Stimulated activated CD8-positive, alpha-beta memory T cell treated with anti-CD3 and anti-CD28 coated beads, Interleukin-4, amount 100 ng/mL, for 1 hour (primary cell): ENCODE data around the gene PDCD1.
A peak's percentile ranks its signal among the peaks of the same experiment; 100 is the strongest.
"Not testable (repeated sequence)": the region's sequence is repeated elsewhere in the genome, so short reads cannot be mapped to it uniquely, and the experiment has no call there.

Source experiments
- DNase-seq, 2 donors: peaks; one replicate each; pipeline ENCODE4 v3.0.0-alpha.2; 2020; ENCODE audit warnings: low read depth in 2 of 2, low spot score in 1 of 2

The PDCD1 gene

DNA sequence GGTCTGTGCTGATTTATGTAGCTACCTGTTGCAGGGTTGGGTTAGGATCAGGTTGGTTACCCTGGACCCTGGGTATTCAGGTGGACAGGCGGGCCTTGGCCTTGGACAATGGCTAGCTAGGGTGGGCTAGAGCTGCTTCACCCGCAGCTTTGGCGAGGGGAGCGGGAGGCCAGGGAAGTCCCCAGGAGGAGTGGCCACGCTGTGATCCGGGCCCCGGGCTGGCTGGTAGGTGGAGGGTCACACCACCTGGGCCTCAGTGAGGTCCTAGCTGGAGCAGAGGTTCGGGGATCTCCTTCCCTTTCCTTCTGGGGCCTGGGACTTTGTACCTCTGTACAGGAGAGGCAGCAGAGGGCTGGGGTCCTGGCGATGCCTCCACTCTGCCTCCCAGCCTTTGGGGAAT, 20.6 kb upstream of the PDCD1 start:
- DNase-seq: no peak

DNA sequence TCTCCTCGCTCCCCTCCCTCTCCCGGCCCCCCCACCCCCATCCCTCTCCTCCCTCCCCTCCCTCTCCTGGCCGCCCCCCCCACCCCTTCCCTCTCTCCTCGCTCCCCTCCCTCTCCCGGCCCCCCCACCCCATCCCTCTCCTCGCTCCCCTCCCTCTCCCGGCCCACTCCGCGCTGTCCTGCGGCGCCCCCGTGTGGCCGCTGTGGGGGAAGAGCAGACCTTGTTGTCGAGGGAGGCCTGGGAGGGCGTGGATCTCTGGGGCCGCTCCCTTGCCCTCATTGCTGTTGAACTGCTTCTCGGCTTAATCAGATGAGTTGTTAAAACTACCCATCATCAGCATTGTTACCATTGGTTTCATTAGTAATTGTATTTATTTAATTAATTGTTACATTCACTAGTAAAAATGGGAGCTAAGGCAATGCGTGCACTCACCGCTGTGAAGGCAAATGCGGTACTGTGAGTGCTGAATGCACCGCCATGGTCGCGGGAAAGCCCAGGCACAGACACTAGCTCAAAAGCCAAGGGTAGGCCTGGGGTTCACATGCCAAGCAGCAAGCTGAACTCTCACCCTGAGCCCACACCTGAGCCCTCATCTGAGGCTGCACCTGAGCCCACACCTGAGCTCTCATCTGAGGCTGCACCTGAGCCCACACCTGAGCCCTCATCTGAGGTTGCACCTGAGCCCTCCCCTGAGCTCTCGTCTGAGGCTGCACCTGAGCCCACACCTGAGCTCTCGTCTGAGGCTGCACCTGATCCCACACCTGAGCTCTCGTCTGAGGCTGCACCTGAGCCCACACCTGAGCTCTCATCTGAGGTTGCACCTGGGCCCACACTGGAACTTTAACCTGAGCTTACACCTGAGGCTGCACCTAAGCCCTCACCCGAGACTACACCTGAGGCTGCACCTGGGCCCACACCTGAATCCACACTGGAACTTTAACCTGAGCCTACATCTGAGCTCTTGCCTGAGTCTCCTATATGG, 19.6 kb upstream of the PDCD1 start:
- DNase-seq: peak; percentile 42 to 50

DNA sequence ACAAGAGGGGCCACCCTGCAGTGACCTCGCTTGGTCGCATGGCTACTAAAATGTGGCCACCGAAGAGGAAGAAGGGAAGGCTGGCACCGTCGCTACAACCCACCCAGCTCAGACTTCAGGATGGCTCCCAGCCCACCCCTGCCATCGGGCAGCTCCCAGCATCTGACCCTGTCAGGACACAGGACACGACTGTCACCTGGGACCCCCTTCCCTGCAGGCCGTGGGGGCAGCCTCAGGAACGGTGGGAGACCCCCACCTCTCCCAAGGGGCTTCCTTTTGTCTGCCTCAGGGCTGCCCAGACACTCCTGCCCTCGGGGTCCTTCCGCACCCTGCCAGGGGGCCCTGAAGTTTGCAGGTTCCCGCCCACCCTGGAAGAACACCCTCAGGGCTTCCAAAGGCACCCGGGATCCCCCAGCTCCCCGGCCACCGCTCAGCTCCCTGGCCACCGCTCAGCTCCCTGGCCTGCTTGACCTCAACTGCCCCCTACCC, 18.5 kb upstream of the PDCD1 start:
- DNase-seq: no peak

DNA sequence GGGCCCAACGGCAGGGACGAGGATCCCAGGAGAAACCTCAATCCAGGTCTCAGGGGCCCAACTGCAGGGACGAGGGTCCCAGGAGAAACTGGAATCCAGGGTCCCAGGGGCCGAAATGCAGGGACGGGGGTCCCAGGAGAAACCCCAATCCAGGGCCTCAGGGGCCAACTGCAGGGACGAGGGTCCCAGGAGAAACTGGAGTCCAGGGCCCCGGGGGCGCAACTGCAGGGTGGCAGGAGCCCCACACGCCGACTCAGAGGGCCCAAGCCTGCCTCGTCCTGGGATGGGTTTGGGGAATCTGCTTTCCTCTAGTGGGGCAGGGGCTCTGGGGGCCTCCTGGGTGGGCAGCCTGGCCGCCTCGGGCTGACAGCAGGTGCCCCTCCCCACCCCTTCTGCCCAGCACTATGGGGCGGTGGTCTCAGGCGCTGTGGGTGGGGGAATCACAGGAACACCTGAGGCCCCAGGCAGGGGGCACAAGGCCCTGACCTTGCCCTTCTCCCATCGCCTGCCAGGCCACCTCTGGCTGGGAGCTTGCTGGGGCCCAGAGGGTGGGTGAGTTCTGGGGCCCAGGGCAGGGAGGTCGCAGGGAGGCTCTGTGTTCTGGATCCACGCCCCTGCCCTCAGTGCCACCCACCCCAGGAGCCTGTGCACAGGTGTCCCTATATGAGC, 18.0 kb upstream of the PDCD1 start:
- DNase-seq: no peak

DNA sequence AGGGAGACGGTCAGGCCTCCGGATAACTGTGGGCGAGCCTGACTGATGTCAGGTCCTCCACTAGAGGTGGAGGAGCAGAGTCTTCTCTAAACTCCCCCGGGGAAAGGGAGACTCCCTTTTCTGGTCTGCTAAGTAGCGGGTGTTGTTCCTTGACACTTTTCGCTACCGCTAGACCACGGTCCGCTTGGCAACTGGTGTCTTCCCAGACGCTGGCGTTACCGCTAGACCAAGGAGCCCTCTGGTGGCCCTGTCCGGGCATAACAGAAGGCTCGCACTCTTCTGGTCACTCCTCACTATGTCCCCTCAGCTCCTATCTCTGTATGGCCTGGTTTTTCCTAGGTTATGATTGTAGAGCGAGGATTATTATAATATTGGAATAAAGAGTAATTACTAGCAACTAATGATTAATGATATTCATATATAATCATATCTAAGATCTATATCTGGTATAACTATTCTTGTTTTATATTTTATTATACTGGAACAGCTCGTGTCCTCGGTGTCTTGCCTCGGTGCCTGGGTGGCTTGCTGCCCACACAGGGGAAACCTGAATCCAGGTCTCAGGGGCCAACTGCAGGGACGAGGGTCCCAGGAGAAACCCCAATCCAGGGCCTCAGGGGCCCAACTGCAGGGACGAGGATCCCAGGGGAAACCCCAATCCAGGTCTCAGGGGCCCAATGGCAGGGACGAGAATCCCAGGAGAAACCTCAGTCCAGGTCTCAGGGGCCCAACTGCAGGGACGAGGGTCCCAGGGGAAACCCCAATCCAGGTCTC, 17.2 kb upstream of the PDCD1 start:
- DNase-seq: not testable (repeated sequence)

DNA sequence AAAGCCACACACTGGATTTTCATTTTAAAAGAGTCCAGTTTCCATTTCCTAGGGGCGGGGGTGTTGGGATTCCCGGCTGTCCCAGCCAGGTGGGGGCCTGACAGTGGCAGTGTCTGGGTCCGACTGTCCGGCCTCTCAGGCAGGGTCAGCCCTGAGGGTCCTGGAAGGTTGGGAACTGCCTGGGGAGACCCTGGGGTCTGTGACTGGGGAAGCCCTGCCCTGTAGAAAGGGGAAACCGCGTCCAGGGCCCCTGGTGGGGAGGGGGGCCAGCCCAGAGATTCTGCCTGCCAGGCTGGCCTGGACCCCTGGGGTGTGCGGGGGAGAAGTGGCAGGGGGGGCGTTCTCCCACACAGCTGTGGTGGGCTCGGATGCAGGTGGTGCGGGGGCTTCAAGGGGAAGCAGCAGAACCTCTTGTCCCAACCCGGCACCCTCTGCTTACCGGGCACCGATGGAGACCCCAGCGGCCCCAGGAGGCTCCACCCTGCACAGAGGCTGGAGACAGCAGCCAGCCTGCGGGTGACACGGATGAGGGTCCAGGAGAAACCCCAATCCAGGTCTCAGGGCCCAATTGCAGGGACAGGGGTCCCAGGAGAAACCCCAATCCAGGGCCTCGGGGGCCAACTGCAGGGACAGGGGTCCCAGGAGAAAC, 15.7 kb upstream of the PDCD1 start:
- no peak for DNase-seq

DNA sequence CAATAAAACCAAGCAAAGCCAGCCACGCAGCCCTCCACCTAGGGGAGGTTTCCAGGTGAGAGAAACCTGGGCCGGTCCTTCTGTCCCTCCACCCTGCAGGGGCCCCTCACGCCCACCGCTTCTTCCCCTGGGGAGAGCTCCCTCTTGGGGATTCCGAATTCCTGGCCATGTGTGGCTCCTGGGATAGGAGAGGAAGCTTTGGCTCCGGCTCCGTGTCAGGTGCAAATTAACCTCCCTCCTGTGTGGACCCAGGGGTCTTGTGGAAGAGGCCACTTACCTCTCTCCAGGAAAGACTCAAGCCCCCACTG, 15.1 kb upstream of the PDCD1 start:
- no peak for DNase-seq

DNA sequence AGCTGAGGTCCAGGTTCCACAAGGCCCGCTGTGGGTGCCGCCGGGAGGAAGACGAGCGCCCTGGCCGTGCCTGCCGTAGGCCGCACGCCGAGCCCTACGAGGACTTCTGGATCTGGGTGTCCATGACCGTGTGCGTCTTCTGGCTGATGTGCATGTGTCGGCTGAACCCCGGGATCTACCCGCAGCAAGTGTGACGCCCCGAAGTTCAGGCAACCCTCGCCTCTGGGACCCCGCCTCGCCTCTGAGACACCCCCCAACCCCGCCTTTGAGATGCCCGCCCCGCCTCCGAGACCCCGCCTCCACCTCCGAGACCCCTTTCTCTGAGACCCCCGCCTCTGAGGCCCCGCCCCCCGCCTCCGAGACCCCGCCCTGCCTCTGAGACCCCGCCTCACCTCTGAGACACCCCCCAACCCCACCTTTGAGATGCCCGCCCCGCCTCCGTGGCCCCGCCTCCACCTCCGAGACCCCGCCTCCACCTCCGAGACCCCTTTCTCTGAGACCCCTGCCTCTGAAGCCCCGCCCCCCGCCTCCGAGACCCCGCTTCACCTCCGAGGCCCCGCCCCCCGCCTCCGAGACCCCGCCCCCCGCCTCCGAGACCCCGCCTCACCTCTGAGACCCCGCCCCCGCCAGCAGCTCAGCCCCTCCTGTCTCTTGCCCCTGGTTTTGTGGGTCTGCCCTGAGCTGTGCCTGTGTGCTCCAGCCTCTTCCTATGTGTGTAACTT, 14.5 kb upstream of the PDCD1 start:
- no peak for DNase-seq

DNA sequence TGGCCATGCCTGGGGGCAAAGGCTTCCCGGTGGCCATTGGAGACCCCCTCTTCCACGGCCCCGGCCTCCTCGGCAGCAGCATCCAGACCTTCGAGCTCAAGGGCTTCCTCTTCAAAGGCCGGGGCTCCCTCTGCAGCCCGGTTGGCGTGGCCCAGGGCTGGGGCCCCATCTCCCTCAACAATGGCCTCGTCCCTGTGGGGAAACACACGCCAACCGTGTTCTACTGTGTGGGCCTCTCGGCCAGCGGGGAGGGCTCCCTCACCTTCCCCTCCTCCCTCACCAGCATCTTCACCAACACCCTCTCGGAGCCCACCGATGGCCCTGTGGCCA, 13.6 kb upstream of the PDCD1 start:
- DNase-seq: no peak

DNA sequence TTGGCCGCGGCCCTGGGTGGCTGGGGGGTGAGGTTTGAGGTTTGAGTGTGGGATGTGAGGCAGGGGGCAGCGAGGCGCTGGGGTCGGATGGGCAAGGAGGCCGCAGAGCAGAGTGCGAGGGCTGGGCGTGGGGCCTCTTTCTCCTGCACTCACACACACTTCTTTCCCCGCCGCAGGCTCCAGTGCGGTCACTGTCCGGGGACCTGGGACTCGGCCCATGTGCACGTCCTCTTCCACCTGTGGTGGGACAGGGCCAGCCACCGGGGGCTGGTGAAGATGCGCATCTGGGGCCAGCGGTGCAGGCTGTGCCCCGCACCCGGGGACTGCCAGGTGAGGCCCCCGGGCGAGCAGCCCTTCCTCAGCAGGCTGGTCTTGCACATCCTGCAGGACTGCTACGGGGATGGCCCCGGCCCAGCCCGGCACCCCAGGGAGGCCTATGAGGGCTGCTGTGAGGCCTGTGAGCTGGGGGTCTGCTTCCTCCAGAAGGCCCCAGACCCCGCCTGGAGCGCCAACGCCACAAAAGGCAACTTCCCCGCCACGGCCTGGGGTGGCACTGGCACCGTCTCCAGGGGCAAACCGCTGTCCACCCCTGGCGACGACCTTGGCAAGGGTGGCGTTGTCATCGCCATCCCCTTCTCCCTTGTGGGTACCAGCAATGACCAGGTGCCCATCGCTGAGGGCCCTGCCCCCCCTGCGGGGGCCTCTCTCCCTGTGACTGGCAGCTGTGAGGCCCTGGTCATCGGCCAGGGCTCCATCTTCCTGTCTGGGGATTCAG, 13.0 kb upstream of the PDCD1 start:
- DNase-seq: no peak

DNA sequence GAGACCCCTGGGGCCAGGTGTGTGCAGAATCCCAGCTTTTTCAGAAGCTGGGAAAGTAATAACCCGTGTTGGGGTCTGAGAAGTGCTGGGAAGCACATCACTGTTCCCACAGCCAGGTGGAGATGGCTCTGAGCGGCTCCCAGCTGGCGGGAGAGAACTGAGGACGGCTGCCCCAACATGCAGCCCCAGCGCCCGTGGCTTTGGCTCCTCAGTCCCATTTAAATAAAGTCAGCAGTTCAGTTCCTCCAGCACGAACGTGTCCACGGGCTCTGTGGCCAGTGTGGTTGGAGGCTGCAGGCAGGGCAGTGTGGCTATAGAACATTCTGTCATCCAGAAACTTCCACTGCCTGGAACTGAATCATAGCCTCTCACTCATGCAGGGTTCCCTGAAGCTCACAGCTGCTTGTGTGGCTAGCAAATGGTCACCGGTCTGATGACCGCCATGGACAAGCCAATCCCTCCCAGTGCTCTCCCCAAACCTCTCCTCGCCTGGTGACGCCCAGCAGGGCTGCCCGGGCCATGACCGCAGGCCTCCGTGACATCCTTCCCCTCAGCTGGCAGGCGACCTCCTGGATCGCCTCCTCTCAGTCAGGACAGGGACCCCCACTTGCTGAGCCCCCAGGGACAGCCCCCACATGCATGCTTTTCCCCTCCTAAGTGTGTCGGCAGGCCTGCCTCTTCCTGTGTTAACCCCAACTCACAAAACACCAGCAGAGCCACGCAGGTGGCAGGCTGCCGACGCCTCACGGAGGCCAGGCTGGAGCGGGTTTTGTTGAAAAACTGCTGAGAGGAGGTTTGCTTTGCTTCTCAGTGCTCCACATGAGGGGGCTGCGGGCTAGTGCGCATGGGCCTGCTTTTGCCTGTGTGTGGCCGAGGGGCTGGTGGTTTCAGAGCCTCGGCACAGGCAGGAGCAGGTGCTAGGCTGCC, 12.2 kb upstream of the PDCD1 start:
- DNase-seq: no peak

DNA sequence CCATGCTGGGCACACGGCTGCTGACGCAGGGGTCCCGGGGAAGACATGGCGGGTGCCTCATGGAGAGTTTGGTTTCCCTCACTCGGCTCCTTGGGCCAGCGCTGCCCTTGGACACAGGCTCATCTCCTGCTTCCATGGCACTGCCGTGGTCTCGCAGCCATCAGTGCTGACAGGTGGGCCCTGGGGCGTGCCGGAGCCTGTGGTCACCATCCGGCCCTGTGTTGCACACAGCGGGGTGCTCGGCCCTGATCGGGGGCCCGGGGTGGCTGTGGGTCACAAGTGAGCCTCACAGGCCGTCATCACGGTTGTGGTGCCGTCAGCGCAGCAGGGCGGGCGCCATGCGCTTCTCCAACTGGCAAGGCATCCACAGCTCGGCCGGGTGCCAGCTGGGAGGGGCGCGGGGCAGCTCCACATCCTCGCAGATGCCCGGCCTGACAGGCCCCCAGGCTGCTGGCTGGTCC, 11.4 kb upstream of the PDCD1 start:
- DNase-seq: no peak

DNA sequence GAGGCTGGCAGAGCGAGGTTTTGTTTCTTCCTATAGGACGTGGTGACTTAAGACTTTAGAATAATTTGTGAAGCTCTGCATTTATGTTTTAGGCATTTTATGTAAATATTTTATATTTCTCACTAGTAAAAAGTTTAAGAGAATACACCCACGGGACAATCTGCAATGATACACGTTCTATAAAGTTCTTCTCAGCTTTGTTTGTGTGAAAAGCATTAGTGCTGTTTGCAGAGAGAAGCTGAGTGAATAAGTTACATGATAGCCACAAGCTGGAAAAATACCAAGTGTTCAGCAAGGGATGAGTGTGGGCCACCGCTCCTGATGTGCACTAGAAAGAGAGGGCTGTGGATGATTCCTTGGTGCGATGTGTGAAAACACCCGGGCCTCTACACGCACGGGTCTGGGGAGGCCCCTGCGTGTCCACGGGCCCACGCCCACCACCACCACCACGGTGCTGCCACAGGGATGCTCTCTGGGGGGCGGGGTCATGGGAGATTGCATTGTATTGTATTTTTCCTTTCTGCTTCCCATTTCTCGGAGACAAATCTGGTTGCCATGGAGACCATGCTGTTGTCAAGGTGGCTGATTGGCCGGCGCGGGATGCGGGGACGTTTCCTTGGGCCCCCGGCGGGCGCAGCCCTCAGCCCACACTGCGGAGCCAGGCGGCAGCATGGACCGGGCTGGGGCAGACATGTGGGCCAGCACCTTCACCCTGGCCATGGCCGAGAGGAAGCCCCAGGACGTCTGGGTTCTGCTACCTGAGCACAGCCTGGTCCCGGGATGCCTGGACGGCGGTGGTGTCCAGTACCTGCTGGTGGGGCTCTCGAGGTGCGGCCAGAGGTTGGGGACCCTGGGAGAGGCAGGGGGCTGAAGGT, 10.6 kb upstream of the PDCD1 start, which contains the start of gene RTP5:
RTP5 (plus strand) TSS at position 643 of the 875 bp plus-strand sequence; CDS start at position 671, 28 bp downstream.
- DNase-seq: no peak

DNA sequence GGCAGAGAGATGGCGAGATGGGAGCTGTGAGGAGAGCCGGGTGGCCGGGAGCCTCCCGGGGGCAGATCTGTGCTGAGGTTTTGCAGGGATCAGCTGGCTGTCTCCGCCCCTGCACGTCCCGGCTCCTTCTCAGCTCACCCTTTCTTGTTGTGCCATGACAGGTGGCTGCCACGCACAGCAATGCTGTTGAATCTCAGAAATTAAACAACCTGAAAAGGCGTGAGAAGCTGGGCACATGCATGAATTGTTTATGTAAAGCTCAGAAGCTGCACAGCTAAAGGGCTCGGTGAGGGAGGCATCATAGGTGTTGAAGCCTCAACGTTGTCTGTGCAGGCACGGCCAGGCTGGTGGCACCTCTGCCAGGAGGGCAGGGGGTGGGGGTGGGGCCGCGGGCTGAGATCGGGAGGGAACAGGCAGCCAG, 10.0 kb upstream of the PDCD1 start:
- DNase-seq: no peak

DNA sequence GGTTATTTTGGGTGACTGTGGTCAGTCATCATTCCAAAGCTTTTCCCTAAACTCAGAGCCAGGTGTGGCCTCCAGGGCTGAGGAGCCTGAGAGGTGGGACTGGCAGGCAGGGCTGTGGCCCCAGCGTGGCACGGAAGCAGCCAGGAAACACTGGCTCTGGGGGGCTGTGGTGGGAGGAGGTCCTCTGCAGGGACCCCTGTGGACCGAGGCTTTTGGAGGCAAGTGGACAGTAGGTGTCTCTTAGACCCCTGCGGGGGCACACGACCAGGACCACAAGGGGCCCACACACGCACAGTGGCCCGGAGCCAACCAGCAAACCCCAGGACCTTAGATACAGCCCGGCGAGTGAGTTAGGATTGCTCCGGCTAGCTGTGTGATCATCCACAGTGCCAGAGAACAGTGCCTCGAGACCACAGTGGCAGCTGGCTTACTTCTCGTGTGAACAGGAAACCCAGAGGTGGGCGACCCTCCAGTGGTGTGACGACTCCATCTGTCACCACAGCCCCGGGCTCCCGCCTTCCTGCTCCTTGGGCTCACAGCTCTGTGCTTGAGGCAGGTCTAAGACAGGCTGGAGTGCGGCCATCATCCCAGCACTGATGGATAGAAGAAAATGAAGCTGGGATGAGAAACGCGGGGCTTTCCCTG, 9.2 kb upstream of the PDCD1 start:
- DNase-seq: no peak

DNA sequence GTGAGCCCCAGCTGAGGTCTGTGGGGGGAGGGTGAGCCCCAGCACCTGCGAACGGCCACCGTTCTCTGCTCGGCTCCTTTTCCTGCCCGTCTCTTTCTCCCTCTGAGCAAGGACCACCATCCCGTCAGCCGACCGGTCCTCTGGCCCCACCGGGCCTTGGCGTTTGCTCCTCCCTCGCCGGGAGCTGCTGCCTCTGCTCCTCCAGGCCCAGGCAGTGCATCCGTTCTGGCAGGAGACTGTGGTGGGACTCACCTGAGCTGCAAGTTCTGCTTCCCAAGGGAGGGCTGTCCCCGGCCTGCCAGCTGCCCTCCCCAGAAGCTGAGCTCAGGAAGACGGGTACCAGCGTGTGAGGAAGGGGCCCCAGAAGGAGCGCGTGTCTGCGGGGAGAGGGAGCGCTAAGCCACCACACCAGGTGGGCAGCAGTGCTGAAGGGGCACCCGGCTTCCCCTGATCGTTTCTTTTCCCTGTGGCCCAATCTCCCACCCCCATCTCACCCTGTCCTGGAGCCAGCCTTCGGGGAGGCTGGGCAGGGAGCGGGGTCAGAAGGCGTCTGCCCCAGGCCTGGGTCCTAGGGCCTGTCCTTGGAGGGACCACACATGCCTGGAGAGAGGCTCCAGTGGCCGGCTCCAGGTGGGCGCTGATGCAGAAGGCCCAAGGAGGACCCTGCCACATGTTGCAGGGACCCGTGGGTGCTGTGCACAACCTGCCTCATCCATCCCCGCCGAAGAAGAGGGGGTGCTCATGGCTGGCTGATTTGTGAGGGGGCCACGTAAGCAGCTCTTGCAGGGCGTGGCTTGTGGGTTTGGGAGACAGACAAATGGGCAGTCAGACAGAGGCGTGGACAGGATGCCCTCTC, 8.3 kb upstream of the PDCD1 start:
- no peak for DNase-seq
